ENCODE data around the gene RAB5B. TPM values are rescaled to one million over a fixed set of nuclear protein-coding genes. Genes with fewer than 3 reads are reported as not detected.

RAB5B gene
- total RNA-seq, 1 experiment from 2014 or later, result 48.4 TPM

DNA sequence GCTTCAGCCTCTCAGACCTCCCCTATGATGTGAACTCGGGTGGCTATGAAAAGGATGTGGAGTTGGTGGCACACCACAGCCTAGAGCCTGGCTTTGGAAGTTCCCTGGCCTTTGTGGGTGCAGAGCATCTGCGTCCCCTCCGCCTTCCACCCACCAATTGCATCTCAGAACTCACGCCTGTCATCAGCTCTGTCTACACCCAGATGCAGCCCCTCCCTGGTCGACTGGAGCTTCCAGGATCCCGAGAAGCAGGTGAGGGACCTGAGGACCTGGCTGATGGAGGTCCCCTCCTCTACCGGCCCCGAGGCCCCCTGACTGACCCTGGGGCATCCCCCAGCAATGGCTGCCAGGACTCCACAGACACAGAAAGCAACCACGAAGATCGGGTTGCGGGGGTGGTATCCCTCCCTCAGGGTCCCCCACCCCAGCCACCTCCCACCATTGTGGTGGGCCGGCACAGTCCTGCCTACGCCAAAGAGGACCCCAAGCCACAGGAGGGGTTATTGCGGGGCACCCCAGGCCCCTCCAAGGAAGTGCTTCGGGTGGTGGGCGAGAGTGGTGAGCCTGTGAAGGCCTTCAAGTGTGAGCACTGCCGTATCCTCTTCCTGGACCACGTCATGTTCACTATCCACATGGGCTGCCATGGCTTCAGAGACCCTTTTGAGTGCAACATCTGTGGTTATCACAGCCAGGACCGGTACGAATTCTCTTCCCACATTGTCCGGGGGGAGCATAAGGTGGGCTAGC is 60.9 kb downstream of the RAB5B start:
- TF ChIP-seq, protein P1, sequence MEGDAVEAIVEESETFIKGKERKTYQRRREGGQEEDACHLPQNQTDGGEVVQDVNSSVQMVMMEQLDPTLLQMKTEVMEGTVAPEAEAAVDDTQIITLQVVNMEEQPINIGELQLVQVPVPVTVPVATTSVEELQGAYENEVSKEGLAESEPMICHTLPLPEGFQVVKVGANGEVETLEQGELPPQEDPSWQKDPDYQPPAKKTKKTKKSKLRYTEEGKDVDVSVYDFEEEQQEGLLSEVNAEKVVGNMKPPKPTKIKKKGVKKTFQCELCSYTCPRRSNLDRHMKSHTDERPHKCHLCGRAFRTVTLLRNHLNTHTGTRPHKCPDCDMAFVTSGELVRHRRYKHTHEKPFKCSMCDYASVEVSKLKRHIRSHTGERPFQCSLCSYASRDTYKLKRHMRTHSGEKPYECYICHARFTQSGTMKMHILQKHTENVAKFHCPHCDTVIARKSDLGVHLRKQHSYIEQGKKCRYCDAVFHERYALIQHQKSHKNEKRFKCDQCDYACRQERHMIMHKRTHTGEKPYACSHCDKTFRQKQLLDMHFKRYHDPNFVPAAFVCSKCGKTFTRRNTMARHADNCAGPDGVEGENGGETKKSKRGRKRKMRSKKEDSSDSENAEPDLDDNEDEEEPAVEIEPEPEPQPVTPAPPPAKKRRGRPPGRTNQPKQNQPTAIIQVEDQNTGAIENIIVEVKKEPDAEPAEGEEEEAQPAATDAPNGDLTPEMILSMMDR (conservative IDR thresholded peaks at IDR 0.05), result no peak
- H2AFZ ChIP-seq (ENCODE audit: low read length), result no peak overlapping the region
- Mint-ChIP-seq H3K27ac (no peak overlapping the region), H3K4me1 (peaks cover 2 to 8% of the 10 kb centered on the region in 2 experiments; a peak in 3 of 4 replicates), H3K27me3 (ENCODE audit: low read depth) (no peaks in the 10 kb centered on the region), H3K36me3 (ENCODE audit: insufficient read depth in 1 of 3, low read depth in 3 of 3) (peaks cover 18 to 55% (median 51%) of the 10 kb centered on the region in 3 experiments; a peak in 6 of 7 replicates), H3K9me3 (no peaks in the 10 kb centered on the region), H3K4me3 (no peak overlapping the region)
- no CpG with 5 or more reads among the region's 21 CpGs for WGBS (ENCODE audit: extremely low coverage, insufficient read length, low lambda C conversion rate)
- H4K8ac ChIP-seq (replicated peaks; ENCODE audit: insufficient read length, low read depth, low read length), result no peak overlapping the region
- H3K9me3 ChIP-seq (ENCODE audit: control insufficient read depth, low read depth, low read length), result no peaks in the 10 kb centered on the region
- no peak overlapping the region for H4K5ac ChIP-seq (ENCODE audit: insufficient read length, low read depth, low read length)
- H3K23ac ChIP-seq (ENCODE audit: insufficient read length, low read depth, low read length), result no peak overlapping the region
- no peaks in the 10 kb centered on the region for H4K20me1 ChIP-seq (ENCODE audit: control insufficient read depth, insufficient read depth, insufficient read length)
- no peaks in the 10 kb centered on the region for H3K4me1 ChIP-seq (ENCODE audit: insufficient read depth, low read length)
- no peak overlapping the region for H4K91ac ChIP-seq (ENCODE audit: insufficient read length, low read depth, low read length)
- no peak overlapping the region for H2BK5ac ChIP-seq (ENCODE audit: insufficient read length, low read length)
- no peak for DNase-seq
- H3K27ac ChIP-seq (ENCODE audit: insufficient read length, low read depth, low read length), result no peak overlapping the region
- no peaks in the 10 kb centered on the region for H3K79me1 ChIP-seq (ENCODE audit: insufficient read depth, low read depth, low read length, poor library complexity, severe bottlenecking)
- H2AK5ac ChIP-seq (ENCODE audit: insufficient read length, low read length), result no peak overlapping the region
- H2BK120ac ChIP-seq (ENCODE audit: low read depth, low read length, poor library complexity, severe bottlenecking), result no peak overlapping the region
- H3T11ph ChIP-seq (ENCODE audit: low read length), result no peak overlapping the region
- no peak overlapping the region for H2BK15ac ChIP-seq (ENCODE audit: low read depth, low read length)
- H3K56ac ChIP-seq (ENCODE audit: insufficient read length, low read depth, low read length), result no peak overlapping the region
- H3K4me2 ChIP-seq (ENCODE audit: insufficient read depth, insufficient read length, low read length), result no peak overlapping the region
- no peak overlapping the region for H3K4ac ChIP-seq (ENCODE audit: low read depth, low read length)
- no peak overlapping the region for H3K14ac ChIP-seq (ENCODE audit: insufficient read depth, low read length)
- no peak overlapping the region for H3K18ac ChIP-seq (ENCODE audit: insufficient read length, low read depth, low read length)
- no peak overlapping the region for H3K9ac ChIP-seq (ENCODE audit: extremely low read depth, insufficient read length, low read length)
- no peaks in the 10 kb centered on the region for H3K79me2 ChIP-seq (ENCODE audit: insufficient read depth, low read length)
- no peak overlapping the region for H2BK20ac ChIP-seq (ENCODE audit: low read depth, low read length, poor library complexity, severe bottlenecking)
- H2BK12ac ChIP-seq (ENCODE audit: insufficient read length, low read depth, low read length), result no peak overlapping the region
- no peaks in the 10 kb centered on the region for H3K23me2 ChIP-seq (ENCODE audit: insufficient read length, low read depth, low read length, poor library complexity, severe bottlenecking)
- H3K27me3 ChIP-seq (ENCODE audit: insufficient read depth, low read length), result no peaks in the 10 kb centered on the region
